Natural killer cell treated with Interleukin-12 subunit alpha and Interleukin-12 subunit beta and Interleukin-15 and Interleukin-18, amount 100 ng/mL, for 72 hours (primary cell): ENCODE results near the gene PCDHGA3. TPM values are rescaled to one million over a fixed set of nuclear protein-coding genes. Genes with fewer than 3 reads are reported as not detected.
A peak's percentile ranks its signal among the peaks of the same experiment; 100 is the strongest.

Source experiments
- ATAC-seq, 2 donors: fragments of 150-1000 bp; cut with Tn5 transposase in 1 of 2; sonication (Bioruptor Pico), chemical (Tn5 transposase) in 1 of 2; 2 replicates each; pipeline ENCODE4 v1.10.0; 2021
- DNase-seq: peaks from one replicate; pipeline ENCODE4 v3.0.0; 2022; ENCODE audit warnings: low spot score
- H3K27ac Mint-ChIP-seq, 2 donors: 1 replicate in 1 of 2; 2 replicates in 1 of 2; pipeline ENCODE4 v1.8.0; 2022; ENCODE audit warnings: mixed read lengths in 2 of 2, mild to moderate bottlenecking in 1 of 2, moderate library complexity in 1 of 2
- H3K27me3 Mint-ChIP-seq, 2 donors: 1 replicate in 1 of 2; 2 replicates in 1 of 2; pipeline ENCODE4 v1.8.0; 2022; ENCODE audit warnings: mixed read lengths in 2 of 2
- H3K36me3 Mint-ChIP-seq: one replicate; pipeline ENCODE4 v1.8.0; 2022; ENCODE audit warnings: mixed read lengths
- H3K4me1 Mint-ChIP-seq, 2 donors: 1 replicate in 1 of 2; 2 replicates in 1 of 2; pipeline ENCODE4 v1.8.0; 2022; ENCODE audit warnings: low read depth in 2 of 2, mixed read lengths in 2 of 2, mild to moderate bottlenecking in 1 of 2
- H3K4me3 Mint-ChIP-seq: one replicate; pipeline ENCODE4 v1.8.0; 2022; ENCODE audit warnings: mixed read lengths
- H3K9me3 Mint-ChIP-seq: 2 replicates; pipeline ENCODE4 v1.8.0; 2022; ENCODE audit warnings: mixed read lengths
- total RNA-seq, 2 donors: library from RNA; stranded (reverse); gene quantifications; one replicate each; pipeline ENCODE4 v1.2.3, GENCODE V29; 2022

PCDHGA3 gene
- total RNA-seq, 2 donors from 2014 or later, result not detected

DNA sequence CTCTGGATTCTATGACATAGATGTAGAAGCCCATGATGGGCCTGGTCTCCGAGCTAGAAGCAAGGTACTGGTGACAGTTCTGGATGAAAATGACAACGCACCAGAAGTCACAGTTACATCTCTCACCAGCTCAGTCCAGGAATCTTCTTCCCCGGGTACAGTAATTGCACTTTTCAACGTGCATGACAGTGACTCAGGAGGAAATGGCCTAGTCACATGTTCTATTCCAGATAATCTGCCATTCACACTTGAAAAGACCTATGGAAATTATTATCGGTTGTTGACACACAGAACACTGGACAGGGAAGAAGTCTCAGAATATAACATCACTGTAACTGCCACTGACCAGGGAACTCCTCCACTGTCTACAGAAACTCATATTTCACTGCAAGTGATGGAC lies 12.5 kb downstream of the PCDHGA3 start:
- Mint-ChIP-seq H3K9me3 (peaks cover 12% of the 10 kb centered on the region), H3K4me3 (no peak overlapping the region), H3K36me3 (peaks cover 31% of the 10 kb centered on the region), H3K4me1 (peaks cover 3 to 5% of the 10 kb centered on the region in 2 donors), H3K27ac (no peak overlapping the region), H3K27me3 (peaks cover 41 to 66% of the 10 kb centered on the region in 2 donors)
- no peak for DNase-seq
- ATAC-seq, result no peak

DNA sequence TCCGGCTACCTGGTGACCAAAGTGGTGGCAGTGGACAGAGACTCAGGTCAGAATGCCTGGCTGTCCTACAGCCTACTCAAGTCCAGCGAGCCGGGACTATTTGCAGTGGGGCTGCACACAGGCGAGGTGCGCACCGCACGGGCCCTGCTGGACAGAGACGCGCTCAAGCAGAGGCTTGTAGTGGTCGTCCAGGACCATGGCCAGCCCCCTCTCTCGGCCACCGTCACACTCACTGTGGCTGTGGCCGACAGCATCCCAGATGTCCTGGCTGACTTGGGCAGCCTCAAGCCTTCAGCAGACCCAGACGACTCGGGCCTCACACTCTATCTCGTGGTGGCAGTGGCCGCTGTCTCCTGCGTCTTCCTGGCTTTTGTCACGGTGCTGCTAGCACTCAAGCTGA lies 13.3 kb downstream of the PCDHGA3 start:
- Mint-ChIP-seq H3K27ac (no peak overlapping the region), H3K27me3 (peaks cover 44 to 72% of the 10 kb centered on the region in 2 donors), H3K9me3 (peaks cover 12% of the 10 kb centered on the region), H3K4me1 (peaks cover 3 to 5% of the 10 kb centered on the region in 2 donors), H3K4me3 (no peak overlapping the region), H3K36me3 (peaks cover 33% of the 10 kb centered on the region)
- DNase-seq (no peak), ATAC-seq (peak in 1 of 2 donors; percentile 38)

DNA sequence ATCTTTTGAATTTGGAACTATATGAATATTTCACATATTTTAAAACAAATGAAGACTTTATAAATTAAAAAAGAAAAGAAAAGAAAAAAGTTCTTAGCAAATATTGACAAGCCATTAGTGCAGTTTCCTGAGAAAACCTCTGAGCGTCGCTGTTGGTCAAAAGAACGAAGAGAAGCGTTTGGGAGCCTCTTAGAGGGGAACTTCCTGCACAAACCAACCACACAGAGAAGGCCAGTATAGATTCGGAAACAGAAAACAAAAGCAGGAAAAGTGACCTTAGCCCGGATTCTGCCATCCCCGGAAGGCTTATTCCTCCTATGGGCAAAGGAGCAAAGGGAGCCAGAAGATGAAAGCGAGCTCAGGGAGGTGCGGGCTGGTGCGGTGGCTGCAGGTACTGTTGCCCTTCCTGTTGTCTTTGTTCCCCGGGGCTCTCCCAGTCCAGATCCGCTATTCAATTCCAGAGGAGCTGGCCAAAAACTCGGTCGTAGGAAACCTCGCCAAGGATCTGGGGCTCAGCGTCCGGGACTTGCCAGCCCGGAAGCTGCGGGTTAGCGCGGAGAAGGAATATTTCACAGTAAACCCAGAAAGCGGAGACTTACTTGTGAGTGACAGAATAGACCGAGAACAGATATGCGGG lies 16.3 kb downstream of the PCDHGA3 start, which contains the start of gene PCDHGB2:
Gene PCDHGB2, plus strand, starts transcription at position 205 of the 637 bp plus-strand sequence. Its CDS starts 142 bp downstream, at position 347.
- peaks cover 15% of the 10 kb centered on the region for H3K9me3 Mint-ChIP-seq
- H3K4me1 Mint-ChIP-seq, result peaks cover 3 to 5% of the 10 kb centered on the region in 2 donors
- peaks cover 54 to 72% of the 10 kb centered on the region in 2 donors for H3K27me3 Mint-ChIP-seq
- H3K27ac Mint-ChIP-seq, result no peak within 1 kb of the TSS
- peaks cover 34% of the 10 kb centered on the region for H3K36me3 Mint-ChIP-seq
- no peak for DNase-seq
- peak in 1 of 2 donors; percentile 41 for ATAC-seq
- peak within 1 kb of the TSS; percentile 74 for H3K4me3 Mint-ChIP-seq

DNA sequence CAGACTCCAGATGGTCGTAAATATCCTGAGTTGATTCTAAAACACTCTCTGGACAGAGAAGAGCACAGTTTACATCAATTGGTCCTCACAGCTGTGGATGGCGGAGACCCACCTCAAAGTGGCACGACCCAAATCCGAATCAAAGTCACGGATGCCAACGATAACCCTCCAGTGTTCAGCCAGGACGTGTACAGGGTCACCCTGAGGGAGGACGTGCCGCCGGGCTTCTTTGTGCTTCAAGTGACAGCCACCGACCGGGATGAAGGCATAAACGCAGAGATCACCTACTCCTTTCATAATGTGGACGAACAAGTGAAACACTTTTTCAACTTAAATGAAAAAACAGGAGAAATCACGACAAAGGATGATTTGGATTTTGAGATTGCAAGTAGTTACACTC lies 17.1 kb downstream of the PCDHGA3 start:
- no peak for ATAC-seq
- peaks cover 15% of the 10 kb centered on the region for H3K9me3 Mint-ChIP-seq
- no peak for DNase-seq
- no peak overlapping the region for H3K4me3 Mint-ChIP-seq
- H3K27me3 Mint-ChIP-seq, result peaks cover 55 to 76% of the 10 kb centered on the region in 2 donors
- no peak overlapping the region for H3K27ac Mint-ChIP-seq
- H3K4me1 Mint-ChIP-seq, result peaks cover 3 to 5% of the 10 kb centered on the region in 2 donors
- H3K36me3 Mint-ChIP-seq, result peaks cover 41% of the 10 kb centered on the region

DNA sequence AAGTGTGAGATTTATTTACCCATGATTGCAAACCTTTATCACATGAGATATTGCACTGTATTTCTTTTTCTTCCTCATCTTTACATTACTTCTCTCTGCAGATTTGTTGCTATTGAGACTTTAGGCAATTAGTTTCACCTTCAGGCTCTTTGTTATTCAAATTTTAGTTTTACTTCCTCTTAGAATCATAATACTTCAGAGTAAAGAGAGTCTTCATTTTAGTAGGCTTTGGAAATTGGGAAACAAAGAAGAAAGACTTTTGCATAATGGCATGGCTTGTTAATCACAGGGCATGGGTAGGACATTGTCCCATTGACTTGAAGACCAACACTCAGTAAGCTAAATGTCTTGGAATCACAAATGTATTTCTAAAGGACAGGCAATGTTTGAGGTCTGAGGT lies 19.1 kb downstream of the PCDHGA3 start:
- H3K36me3 Mint-ChIP-seq, result peaks cover 38% of the 10 kb centered on the region
- H3K9me3 Mint-ChIP-seq, result peaks cover 15% of the 10 kb centered on the region
- H3K27me3 Mint-ChIP-seq, result peaks cover 53 to 74% of the 10 kb centered on the region in 2 donors
- no peak for DNase-seq
- no peak for ATAC-seq
- H3K4me1 Mint-ChIP-seq, result peaks cover 3 to 5% of the 10 kb centered on the region in 2 donors
- H3K27ac Mint-ChIP-seq, result no peak overlapping the region
- no peak overlapping the region for H3K4me3 Mint-ChIP-seq

DNA sequence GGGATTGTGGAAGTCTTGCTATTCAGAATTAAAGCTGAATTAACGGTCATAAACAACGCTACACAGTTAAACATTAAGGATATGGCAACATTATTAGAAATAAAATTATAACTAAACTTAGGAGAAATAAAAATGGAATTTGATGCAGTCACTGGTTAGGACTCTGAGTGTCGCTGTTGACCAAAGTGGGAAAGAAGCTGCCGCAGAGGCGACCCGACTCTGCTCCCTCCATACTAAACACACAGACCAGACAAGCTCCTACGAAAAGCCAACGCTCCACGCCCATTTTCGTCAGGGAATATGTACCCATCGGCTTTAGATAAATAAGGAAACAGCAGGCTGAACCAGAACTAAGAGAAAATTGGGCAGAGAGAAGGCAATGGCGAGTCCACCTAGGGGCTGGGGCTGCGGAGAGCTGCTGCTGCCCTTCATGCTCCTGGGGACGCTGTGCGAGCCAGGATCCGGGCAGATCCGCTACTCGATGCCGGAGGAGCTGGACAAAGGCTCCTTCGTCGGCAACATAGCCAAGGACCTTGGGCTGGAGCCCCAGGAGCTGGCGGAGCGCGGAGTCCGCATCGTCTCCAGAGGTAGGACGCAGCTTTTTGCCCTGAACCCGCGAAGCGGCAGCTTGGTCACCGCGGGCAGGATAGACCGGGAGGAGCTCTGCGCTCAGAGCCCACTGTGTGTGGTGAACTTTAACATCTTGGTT lies 20.5 kb downstream of the PCDHGA3 start, which contains the start of gene PCDHGA5:
Gene PCDHGA5, plus strand, starts transcription at position 211 of the 709 bp plus-strand sequence. Its CDS starts 169 bp downstream, at position 380.
- DNase-seq (no peak), ATAC-seq (no peak)
- Mint-ChIP-seq H3K4me1 (peaks cover 3 to 5% of the 10 kb centered on the region in 2 donors), H3K9me3 (peaks cover 10% of the 10 kb centered on the region), H3K27me3 (peaks cover 55 to 75% of the 10 kb centered on the region in 2 donors), H3K36me3 (peaks cover 34% of the 10 kb centered on the region), H3K4me3 (no peak within 1 kb of the TSS), H3K27ac (peak within 1 kb of the TSS in 1 of 2 donors; percentile 47)

DNA sequence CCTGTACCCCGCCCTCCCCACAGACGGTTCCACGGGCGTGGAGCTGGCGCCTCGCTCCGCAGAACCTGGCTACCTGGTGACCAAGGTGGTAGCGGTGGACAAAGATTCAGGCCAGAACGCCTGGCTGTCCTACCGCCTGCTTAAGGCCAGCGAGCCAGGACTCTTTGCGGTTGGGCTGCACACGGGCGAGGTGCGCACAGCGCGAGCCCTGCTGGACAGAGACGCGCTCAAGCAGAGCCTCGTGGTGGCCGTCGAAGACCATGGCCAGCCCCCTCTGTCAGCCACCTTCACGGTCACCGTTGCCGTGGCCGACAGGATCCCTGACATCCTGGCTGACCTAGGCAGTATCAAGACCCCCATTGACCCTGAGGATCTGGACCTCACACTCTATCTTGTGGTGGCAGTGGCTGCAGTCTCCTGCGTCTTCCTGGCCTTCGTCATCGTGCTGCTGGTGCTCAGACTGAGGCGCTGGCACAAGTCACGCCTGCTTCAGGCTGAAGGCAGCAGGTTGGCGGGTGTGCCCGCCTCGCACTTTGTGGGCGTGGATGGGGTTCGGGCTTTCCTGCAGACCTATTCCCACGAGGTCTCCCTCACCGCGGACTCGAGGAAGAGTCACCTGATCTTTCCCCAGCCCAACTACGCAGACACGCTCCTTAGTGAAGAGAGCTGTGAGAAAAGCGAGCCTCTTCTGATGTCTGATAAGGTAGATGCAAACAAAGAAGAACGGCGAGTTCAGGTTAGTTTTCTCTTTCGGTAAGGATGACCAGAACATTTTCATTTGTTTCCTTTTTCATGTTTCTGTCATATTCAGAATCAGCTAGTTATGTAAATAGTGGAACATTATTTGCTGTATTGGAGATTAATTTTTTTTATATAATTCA lies 22.6 kb downstream of the PCDHGA3 start:
- Mint-ChIP-seq H3K4me1 (peaks cover 3 to 4% of the 10 kb centered on the region in 2 donors), H3K9me3 (peaks cover 6% of the 10 kb centered on the region), H3K4me3 (no peak overlapping the region), H3K27ac (no peak overlapping the region), H3K27me3 (peaks cover 57 to 78% of the 10 kb centered on the region in 2 donors), H3K36me3 (peaks cover 24% of the 10 kb centered on the region)
- ATAC-seq, result no peak
- DNase-seq, result no peak

DNA sequence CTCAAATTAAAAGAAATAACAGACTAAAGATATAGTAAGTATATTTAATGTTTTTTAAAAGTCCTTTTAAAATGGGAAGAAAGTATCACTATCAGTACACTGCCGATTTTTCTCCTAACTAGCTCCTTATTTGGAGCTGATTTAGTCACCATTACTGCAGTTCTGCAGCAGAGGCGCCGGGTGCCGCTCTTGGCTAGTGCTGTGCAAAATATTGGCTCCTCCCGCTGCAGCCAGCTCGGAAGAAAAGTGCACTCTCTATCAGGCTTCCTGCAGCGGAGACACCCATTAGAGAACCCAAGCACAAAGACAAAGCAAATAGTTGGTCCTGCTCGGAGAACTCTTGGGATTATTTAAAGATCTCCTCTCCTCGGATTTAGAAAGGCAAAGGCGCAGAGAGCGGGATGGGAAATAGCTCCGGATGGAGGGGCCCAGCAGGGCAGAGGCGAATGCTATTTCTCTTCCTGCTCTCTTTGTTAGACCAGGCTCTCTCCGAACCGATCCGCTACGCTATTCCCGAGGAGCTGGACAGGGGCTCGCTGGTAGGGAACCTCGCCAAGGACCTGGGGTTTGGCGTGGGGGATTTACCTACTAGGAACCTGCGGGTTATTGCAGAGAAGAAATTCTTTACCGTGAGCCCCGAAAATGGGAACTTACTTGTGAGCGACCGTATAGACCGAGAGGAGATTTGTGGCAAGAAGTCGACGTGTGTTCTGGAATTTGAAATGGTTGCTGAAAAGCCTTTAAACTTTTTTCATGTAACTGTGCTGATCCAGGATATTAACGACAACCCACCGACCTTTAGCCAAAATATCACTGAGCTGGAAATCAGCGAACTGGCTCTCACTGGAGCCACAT lies 26.6 kb downstream of the PCDHGA3 start, which contains the start of gene PCDHGB3:
Gene PCDHGB3, plus strand, starts transcription at position 249 of the 855 bp plus-strand sequence. Its CDS starts 153 bp downstream, at position 402.
- Mint-ChIP-seq H3K27ac (no peak within 1 kb of the TSS), H3K27me3 (peaks cover 47 to 63% of the 10 kb centered on the region in 2 donors), H3K9me3 (peaks cover 6% of the 10 kb centered on the region), H3K4me3 (peak within 1 kb of the TSS; percentile 80), H3K4me1 (peaks cover 4 to 8% of the 10 kb centered on the region in 2 donors), H3K36me3 (peaks cover 18% of the 10 kb centered on the region)
- no peak for DNase-seq
- peak in 1 of 2 donors; percentile 44 for ATAC-seq

DNA sequence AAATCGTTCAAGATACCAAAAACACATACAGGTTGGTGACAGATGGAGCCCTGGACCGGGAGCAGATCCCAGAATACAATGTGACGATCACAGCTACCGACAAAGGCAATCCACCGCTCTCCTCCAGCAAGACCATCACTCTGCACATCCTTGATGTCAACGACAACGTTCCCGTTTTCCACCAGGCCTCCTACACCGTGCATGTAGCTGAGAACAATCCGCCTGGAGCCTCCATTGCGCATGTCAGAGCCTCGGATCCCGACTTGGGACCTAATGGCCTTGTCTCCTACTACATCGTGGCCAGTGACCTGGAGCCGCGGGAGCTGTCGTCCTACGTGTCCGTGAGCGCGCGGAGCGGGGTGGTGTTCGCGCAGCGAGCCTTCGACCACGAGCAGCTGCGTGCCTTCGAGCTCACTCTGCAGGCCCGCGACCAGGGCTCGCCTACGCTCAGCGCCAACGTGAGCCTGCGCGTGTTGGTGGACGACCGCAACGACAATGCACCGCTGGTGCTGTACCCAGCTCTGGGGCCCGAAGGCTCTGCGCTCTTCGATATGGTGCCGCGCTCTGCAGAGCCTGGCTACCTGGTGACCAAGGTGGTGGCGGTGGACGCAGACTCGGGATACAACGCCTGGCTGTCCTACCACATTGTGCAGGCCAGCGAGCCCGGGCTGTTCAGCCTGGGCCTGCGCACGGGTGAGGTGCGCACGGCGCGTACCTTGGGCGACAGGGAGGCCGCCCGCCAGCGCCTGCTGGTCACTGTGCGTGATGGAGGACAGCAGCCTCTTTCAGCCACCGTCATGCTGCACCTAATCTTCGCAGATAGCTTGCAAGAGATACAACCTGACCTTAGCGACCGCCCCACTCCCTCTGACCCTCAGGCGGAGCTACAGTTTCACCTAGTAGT lies 28.2 kb downstream of the PCDHGA3 start:
- no peak for ATAC-seq
- Mint-ChIP-seq H3K27me3 (peaks cover 44 to 49% of the 10 kb centered on the region in 2 donors), H3K9me3 (peaks cover 6% of the 10 kb centered on the region), H3K4me1 (peaks cover 4 to 8% of the 10 kb centered on the region in 2 donors), H3K36me3 (peaks cover 17% of the 10 kb centered on the region), H3K27ac (no peak overlapping the region), H3K4me3 (no peak overlapping the region)
- no peak for DNase-seq

DNA sequence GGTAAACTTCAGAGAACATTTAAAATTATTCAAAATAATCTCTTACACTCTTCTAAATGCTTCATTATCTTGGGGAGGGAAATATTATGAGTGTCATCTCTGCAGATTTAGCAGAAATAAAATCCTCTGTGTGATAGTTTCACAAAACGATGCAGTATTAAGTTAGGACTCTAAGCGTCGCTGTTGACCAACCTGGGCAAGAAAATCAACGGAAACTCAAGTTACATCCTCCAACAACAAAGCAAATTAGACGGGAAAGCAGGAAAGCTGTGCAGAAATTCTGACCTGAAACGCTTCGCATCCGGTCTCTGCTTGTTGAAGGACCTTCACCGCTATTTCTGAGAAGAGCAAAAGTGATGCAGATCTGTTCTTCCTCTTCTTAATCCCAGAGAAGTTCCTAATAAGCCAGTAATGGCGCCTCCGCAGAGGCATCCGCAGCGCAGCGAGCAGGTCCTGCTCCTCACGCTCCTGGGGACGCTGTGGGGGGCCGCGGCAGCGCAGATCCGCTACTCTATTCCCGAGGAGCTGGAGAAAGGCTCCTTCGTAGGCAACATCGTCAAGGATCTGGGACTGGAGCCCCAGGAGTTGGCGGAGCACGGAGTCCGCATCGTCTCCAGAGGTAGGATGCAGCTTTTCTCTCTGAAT lies 30.2 kb downstream of the PCDHGA3 start, which contains the start of gene PCDHGA6:
Gene PCDHGA6, plus strand, starts transcription at position 219 of the 645 bp plus-strand sequence. Its CDS starts 193 bp downstream, at position 412.
- Mint-ChIP-seq H3K4me1 (peaks cover 4 to 8% of the 10 kb centered on the region in 2 donors), H3K36me3 (peaks cover 17% of the 10 kb centered on the region), H3K9me3 (peaks cover 6% of the 10 kb centered on the region), H3K27ac (no peak within 1 kb of the TSS), H3K27me3 (peaks cover 45 to 47% of the 10 kb centered on the region in 2 donors), H3K4me3 (peak within 1 kb of the TSS; percentile 33)
- ATAC-seq, result no peak
- DNase-seq, result no peak

DNA sequence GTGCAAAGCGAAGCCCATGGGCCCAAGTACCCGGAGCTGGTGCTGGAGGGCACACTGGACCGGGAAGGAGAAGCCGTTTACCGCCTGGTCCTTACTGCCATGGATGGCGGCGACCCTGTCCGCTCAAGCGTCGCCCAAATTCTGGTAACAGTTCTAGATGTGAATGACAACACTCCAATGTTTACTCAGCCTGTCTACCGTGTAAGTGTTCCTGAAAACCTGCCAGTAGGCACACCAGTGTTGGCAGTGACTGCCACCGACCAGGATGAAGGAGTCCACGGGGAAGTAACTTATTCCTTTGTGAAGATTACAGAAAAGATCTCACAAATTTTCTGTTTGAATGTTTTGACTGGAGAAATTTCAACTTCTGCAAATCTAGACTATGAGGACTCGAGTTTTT lies 31.0 kb downstream of the PCDHGA3 start:
- DNase-seq (no peak), ATAC-seq (no peak)
- H3K27ac Mint-ChIP-seq, result no peak overlapping the region
- peaks cover 6% of the 10 kb centered on the region for H3K9me3 Mint-ChIP-seq
- peaks cover 17% of the 10 kb centered on the region for H3K36me3 Mint-ChIP-seq
- H3K27me3 Mint-ChIP-seq, result peaks cover 41 to 44% of the 10 kb centered on the region in 2 donors
- H3K4me1 Mint-ChIP-seq, result peaks cover 4 to 8% of the 10 kb centered on the region in 2 donors
- no peak overlapping the region for H3K4me3 Mint-ChIP-seq
